H9 (cell line): Measurements from ENCODE around the gene POLN. TPM values are rescaled to one million over a fixed set of nuclear protein-coding genes. Genes with fewer than 3 reads are reported as not detected.

Experiments used
- DNase-seq: peaks from one replicate; pipeline ENCODE4 v3.0.0-alpha.2; 2017
- H2AFZ ChIP-seq: one replicate; pipeline ENCODE4 v1.6.1; 2013; ENCODE audit warnings: mild to moderate bottlenecking, low read length, control low read depth, moderate library complexity
- H2AK5ac ChIP-seq: 2 replicates; pipeline ENCODE4 v1.6.1; 2013; ENCODE audit warnings: low read length, control low read depth, mixed read lengths; ENCODE audit not compliant: insufficient read length
- H2BK120ac ChIP-seq: one replicate; pipeline ENCODE4 v1.6.1; 2013; ENCODE audit warnings: low read depth, mild to moderate bottlenecking, low read length, control low read depth, inconsistent platforms; ENCODE audit not compliant: poor library complexity, severe bottlenecking
- H2BK12ac ChIP-seq: 2 replicates; pipeline ENCODE4 v1.6.1; 2013; ENCODE audit warnings: low read length, control low read depth, mixed read lengths, low read depth; ENCODE audit not compliant: insufficient read length
- H2BK15ac ChIP-seq: 2 replicates; pipeline ENCODE4 v1.6.1; 2013; ENCODE audit warnings: low read depth, low read length, control low read depth
- H2BK20ac ChIP-seq: one replicate; pipeline ENCODE4 v1.6.1; 2013; ENCODE audit warnings: low read depth, mild to moderate bottlenecking, low read length, control low read depth, inconsistent platforms; ENCODE audit not compliant: poor library complexity, severe bottlenecking
- H2BK5ac ChIP-seq: 2 replicates; pipeline ENCODE4 v1.6.1; 2013; ENCODE audit warnings: low read length, control low read depth, mixed read lengths; ENCODE audit not compliant: insufficient read length
- H3K14ac ChIP-seq: 2 replicates; pipeline ENCODE4 v1.6.1; 2013; ENCODE audit warnings: low read length, control low read depth; ENCODE audit not compliant: insufficient read depth
- H3K18ac ChIP-seq: 2 replicates; pipeline ENCODE4 v1.6.1; 2013; ENCODE audit warnings: low read depth, mild to moderate bottlenecking, mixed read lengths, low read length, control low read depth; ENCODE audit not compliant: insufficient read length
- H3K23ac ChIP-seq: 2 replicates; pipeline ENCODE4 v1.6.1; 2013; ENCODE audit warnings: low read length, control low read depth, mixed read lengths, low read depth; ENCODE audit not compliant: insufficient read length
- H3K23me2 ChIP-seq: 2 replicates; pipeline ENCODE4 v1.6.1; 2013; ENCODE audit warnings: low read depth, mild to moderate bottlenecking, mixed read lengths, low read length, control low read depth; ENCODE audit not compliant: insufficient read length, poor library complexity, severe bottlenecking
- H3K27ac ChIP-seq: 2 replicates; pipeline ENCODE4 v1.5.1; 2013; ENCODE audit warnings: low read length, control low read depth, mixed read lengths, low read depth; ENCODE audit not compliant: insufficient read length
- H3K27me3 ChIP-seq: 2 replicates; pipeline ENCODE4 v1.6.1; 2013; ENCODE audit warnings: low read length, control low read depth, inconsistent platforms; ENCODE audit not compliant: insufficient read depth
- H3K4ac ChIP-seq: 2 replicates; pipeline ENCODE4 v1.6.1; 2013; ENCODE audit warnings: low read depth, mild to moderate bottlenecking, control low read depth, inconsistent platforms, low read length, moderate library complexity
- H3K4me1 ChIP-seq: 2 replicates; pipeline ENCODE4 v1.6.1; 2013; ENCODE audit warnings: low read length, control low read depth, inconsistent platforms; ENCODE audit not compliant: insufficient read depth
- H3K4me2 ChIP-seq: 2 replicates; pipeline ENCODE4 v1.6.1; 2013; ENCODE audit warnings: low read length, control low read depth, mixed read lengths; ENCODE audit not compliant: insufficient read length, insufficient read depth
- H3K56ac ChIP-seq: 2 replicates; pipeline ENCODE4 v1.6.1; 2013; ENCODE audit warnings: low read depth, mild to moderate bottlenecking, mixed read lengths, low read length, control low read depth; ENCODE audit not compliant: insufficient read length
- H3K79me1 ChIP-seq: 2 replicates; pipeline ENCODE4 v1.6.1; 2013; ENCODE audit warnings: low read depth, mild to moderate bottlenecking, moderate library complexity, low read length, control low read depth, inconsistent platforms; ENCODE audit not compliant: insufficient read depth, poor library complexity, severe bottlenecking
- H3K79me2 ChIP-seq: 2 replicates; pipeline ENCODE4 v1.6.1; 2013; ENCODE audit warnings: low read length, control low read depth, inconsistent platforms; ENCODE audit not compliant: insufficient read depth
- H3K9ac ChIP-seq: 2 replicates; pipeline ENCODE4 v1.6.1; 2013; ENCODE audit warnings: low read length, control low read depth, mixed read lengths; ENCODE audit not compliant: insufficient read length; ENCODE audit errors: extremely low read depth
- H3K9me3 ChIP-seq: one replicate; pipeline ENCODE4 v1.6.1; 2013; ENCODE audit warnings: low read depth, low read length, inconsistent platforms; ENCODE audit not compliant: control insufficient read depth
- H3T11ph ChIP-seq: one replicate; pipeline ENCODE4 v1.6.1; 2013; ENCODE audit warnings: mild to moderate bottlenecking, low read length, control low read depth, inconsistent platforms
- H4K20me1 ChIP-seq: one replicate; pipeline ENCODE4 v1.6.1; 2013; ENCODE audit not compliant: control insufficient read depth, insufficient read length, insufficient read depth
- H4K5ac ChIP-seq: 2 replicates; pipeline ENCODE4 v1.6.1; 2013; ENCODE audit warnings: low read depth, mild to moderate bottlenecking, mixed read lengths, low read length, control low read depth; ENCODE audit not compliant: insufficient read length
- H4K8ac ChIP-seq: replicated peaks from 2 replicates; pipeline ENCODE4 v1.6.1; 2013; ENCODE audit warnings: low read length, control low read depth, mixed read lengths, low read depth; ENCODE audit not compliant: insufficient read length
- H4K91ac ChIP-seq: 2 replicates; pipeline ENCODE4 v1.6.1; 2013; ENCODE audit warnings: low read depth, mild to moderate bottlenecking, moderate library complexity, mixed read lengths, low read length, control low read depth; ENCODE audit not compliant: insufficient read length
- H3K27ac Mint-ChIP-seq, 3 experiments: 2 replicates in 2 of 3; 3 replicates in 1 of 3; pipeline ENCODE4 v1.8.0; 2020 to 2021; ENCODE audit warnings: mixed read lengths in 3 of 3, mild to moderate bottlenecking in 1 of 3, moderate library complexity in 1 of 3
- H3K27me3 Mint-ChIP-seq: 2 replicates; pipeline ENCODE4 v1.8.0; 2021; ENCODE audit warnings: low read depth, mild to moderate bottlenecking, moderate library complexity, mixed read lengths
- H3K36me3 Mint-ChIP-seq, 3 experiments: 2 replicates in 2 of 3; 3 replicates in 1 of 3; pipeline ENCODE4 v1.8.0; 2020 to 2021; ENCODE audit warnings: low read depth in 3 of 3, mixed read lengths in 3 of 3; ENCODE audit not compliant: insufficient read depth in 1 of 3
- H3K4me1 Mint-ChIP-seq, 2 experiments: 2 replicates each; pipeline ENCODE4 v1.8.0; 2020; ENCODE audit warnings: mixed read lengths in 2 of 2
- H3K4me3 Mint-ChIP-seq, 2 experiments: 2 replicates in 1 of 2; 3 replicates in 1 of 2; pipeline ENCODE4 v1.8.0; 2020 to 2021; ENCODE audit warnings: mild to moderate bottlenecking in 2 of 2, mixed read lengths in 2 of 2, moderate library complexity in 1 of 2
- H3K9me3 Mint-ChIP-seq, 2 experiments: 2 replicates in 1 of 2; 3 replicates in 1 of 2; pipeline ENCODE4 v1.8.0; 2020; ENCODE audit warnings: mild to moderate bottlenecking in 2 of 2, mixed read lengths in 2 of 2, moderate library complexity in 1 of 2
- CTCF ChIP-seq: fragments of 200-600 bp; sonication (generic); conservative IDR thresholded peaks from 3 replicates; pipeline ENCODE4 v1.8.0; 2021; ENCODE audit warnings: antibody characterized with exemption, mild to moderate bottlenecking
- WGBS: extraction: QIAGEN DNeasy Blood & Tissue Kit; methylation state at CpG from one replicate; pipeline ENCODE4 v1.1.7; 2013; ENCODE audit warnings: missing lambda C conversion rate, low lambda C conversion rate, mixed read lengths; ENCODE audit not compliant: insufficient read length; ENCODE audit errors: extremely low coverage; 5-methylcytosine and 5-hydroxymethylcytosine counted together
- total RNA-seq: library from RNA; stranded (reverse); gene quantifications from 2 replicates; pipeline ENCODE4 v1.2.1, GENCODE V29; 2021

POLN gene
- total RNA-seq, 1 experiment from 2014 or later: 0.74 TPM

- H2BK12ac ChIP-seq: no peak overlapping the region
- H2AFZ ChIP-seq: no peak overlapping the region
- no peak overlapping the region for H4K8ac ChIP-seq
- no peaks in the 10 kb centered on the region for H3K79me2 ChIP-seq
- H3K4me1 Mint-ChIP-seq: no peaks in the 10 kb centered on the region
- TF ChIP-seq CTCF: no peak
- H3K9ac ChIP-seq: no peak overlapping the region
- no peak overlapping the region for H2BK5ac ChIP-seq
- H3K9me3 Mint-ChIP-seq: no peaks in the 10 kb centered on the region
- no CpG with 5 or more reads among the region's 8 CpGs for WGBS
- no peak overlapping the region for H4K91ac ChIP-seq
- H3K4me3 Mint-ChIP-seq: no peak overlapping the region; a peak in 1 of 5 replicates
- H3K18ac ChIP-seq: no peak overlapping the region
- H3K79me1 ChIP-seq: no peaks in the 10 kb centered on the region
- no peak overlapping the region for H2BK15ac ChIP-seq
- H3K27me3 Mint-ChIP-seq: peaks cover 16% of the 10 kb centered on the region
- H3K23ac ChIP-seq: no peak overlapping the region
- H3K4me2 ChIP-seq: no peak overlapping the region
- no peak overlapping the region for H2AK5ac ChIP-seq
- no peak overlapping the region for H2BK20ac ChIP-seq
- H4K20me1 ChIP-seq: no peaks in the 10 kb centered on the region
- H3K4me1 ChIP-seq: no peaks in the 10 kb centered on the region
- DNase-seq: peak; percentile 24
- H3K27ac ChIP-seq: no peak overlapping the region
- no peak overlapping the region for H2BK120ac ChIP-seq
- no peak overlapping the region for H3K27ac Mint-ChIP-seq
- H3K56ac ChIP-seq: no peak overlapping the region
- H3K14ac ChIP-seq: no peak overlapping the region
- no peaks in the 10 kb centered on the region for H3K27me3 ChIP-seq
- H3K4ac ChIP-seq: no peak overlapping the region
- H3T11ph ChIP-seq: no peak overlapping the region
- no peaks in the 10 kb centered on the region for H3K36me3 Mint-ChIP-seq
- H3K23me2 ChIP-seq: no peaks in the 10 kb centered on the region
- H3K9me3 ChIP-seq: no peaks in the 10 kb centered on the region
- no peak overlapping the region for H4K5ac ChIP-seq
Measured at GRCh38 chr4:2085496-2085901, 156.4 kb downstream of the POLN start.
